HepG2 (cell line): ENCODE results near the gene MMS19. TPM values are rescaled to one million over a fixed set of nuclear protein-coding genes. Genes with fewer than 3 reads are reported as not detected.

Source experiments
- ATAC-seq: fragments of 200-7000 bp; cut with Tn5 transposase; 3 replicates; pipeline ENCODE4 v1.9.1; 2020; ENCODE audit warnings: mild to moderate bottlenecking, moderate library complexity
- BruUV-seq: library from RNA; stranded (reverse); fragments of 400-500 nt; replicated peaks from 2 replicates; lab custom pipeline; 2021; lab: Mats Ljungman, UMichigan
- CTCF ChIA-PET: fragments of 300-600 bp; formaldehyde crosslinking; extraction: SDS; loops from one replicate; lab custom pipeline; 2021; ENCODE audit warnings: low total read pairs, inconsistent platforms, low intra/inter-chr PET ratio; lab: Yijun Ruan, JAX
- POLR2A ChIA-PET: fragments of 350-600 bp; sonication (Branson Sonifier 250); formaldehyde crosslinking; loops from one replicate; lab custom pipeline; 2020; ENCODE audit warnings: antibody characterized with exemption, inconsistent platforms; lab: Yijun Ruan, JAX
- DNase-seq: peaks from one replicate; pipeline ENCODE4 v3.0.0-alpha.2; 2015; ENCODE audit warnings: low spot score
- FAIRE-seq: peaks from 3 replicates; lab custom pipeline; 2011; peaks lifted over from hg19 to GRCh38; lab: Jason Lieb, UNC
- H2AFZ ChIP-seq: one replicate; pipeline ENCODE4 v1.6.1; 2011; ENCODE audit warnings: low read length, inconsistent platforms
- H3K27ac ChIP-seq: fragments of 300-600 bp; 3 replicates; pipeline ENCODE4 v1.8.0; 2011; ENCODE audit warnings: mixed run types, mild to moderate bottlenecking, mixed read lengths, low read length, inconsistent platforms; ENCODE audit not compliant: insufficient read depth; ENCODE audit errors: extremely low read length
- H3K27me3 ChIP-seq, 2 experiments: fragments of 200-600 bp in 1 of 2; 2 replicates in 1 of 2; 3 replicates in 1 of 2; pipeline versions ENCODE4 v1.6.0 to v1.8.0; 2011; ENCODE audit warnings: low read length in 2 of 2, mild to moderate bottlenecking in 2 of 2, moderate library complexity in 2 of 2, inconsistent platforms in 1 of 2; ENCODE audit not compliant: insufficient read depth in 2 of 2, control insufficient read depth in 1 of 2
- H3K36me3 ChIP-seq, 2 experiments: fragments of 200-600 bp in 1 of 2; replicated peaks in 1 of 2; 2 replicates in 1 of 2; 3 replicates in 1 of 2; pipeline versions ENCODE4 v1.5.1 to v1.8.0; 2011; ENCODE audit warnings: low read length in 2 of 2, inconsistent platforms in 1 of 2; ENCODE audit not compliant: insufficient read depth in 2 of 2, control insufficient read depth in 1 of 2
- H3K4me1 ChIP-seq: 2 replicates; pipeline ENCODE4 v1.5.1; 2012; ENCODE audit warnings: low read length, inconsistent platforms; ENCODE audit not compliant: insufficient read depth
- H3K4me2 ChIP-seq: 2 replicates; pipeline ENCODE4 v1.6.0; 2011; ENCODE audit warnings: low read depth, low read length, inconsistent platforms
- H3K4me3 ChIP-seq, 3 experiments: fragments of 200-600 bp in 1 of 3; sonication (generic), shearing (Covaris generic) in 1 of 3; replicated peaks in 1 of 3; 2 replicates each; pipeline ENCODE4 v1.5.1; 2011 to 2016; ENCODE audit warnings: low read length in 3 of 3, inconsistent platforms in 2 of 3, low read depth in 2 of 3, mild to moderate bottlenecking in 2 of 3, control low read depth in 1 of 3, mixed read lengths in 1 of 3; ENCODE audit not compliant: insufficient read depth in 1 of 3
- H3K79me2 ChIP-seq: one replicate; pipeline ENCODE4 v1.6.1; 2011; ENCODE audit warnings: low read length, inconsistent platforms; ENCODE audit not compliant: insufficient read depth
- H3K9ac ChIP-seq: 2 replicates; pipeline ENCODE4 v1.6.0; 2011; ENCODE audit warnings: mild to moderate bottlenecking, low read depth, low read length, inconsistent platforms; ENCODE audit not compliant: insufficient read depth
- H3K9me3 ChIP-seq: 2 replicates; pipeline ENCODE4 v1.5.1; 2012; ENCODE audit warnings: mild to moderate bottlenecking, low read length
- H4K20me1 ChIP-seq: 2 replicates; pipeline ENCODE4 v1.6.0; 2011; ENCODE audit warnings: inconsistent platforms, mild to moderate bottlenecking, low read length, moderate library complexity; ENCODE audit not compliant: insufficient read depth
- HMGA1 ChIP-seq: sonication (generic); formaldehyde crosslinking; conservative IDR thresholded peaks from 2 replicates; pipeline ENCODE4 v1.4.0; 2020; ENCODE audit warnings: missing genetic modification reagents
- IRF2 ChIP-seq: IDR thresholded peaks from 2 replicates; pipeline ENCODE4 v1.6.1; 2018; ENCODE audit warnings: missing genetic modification reagents, missing compliant biosample characterization
- KDM4B ChIP-seq: sonication (generic); formaldehyde crosslinking; IDR thresholded peaks from 2 replicates; pipeline ENCODE4 v1.4.0; 2020; ENCODE audit warnings: missing genetic modification reagents
- REST ChIP-seq, 2 experiments: IDR thresholded peaks; 2 replicates each; pipeline ENCODE4 v1.6.1; 2011 to 2012; ENCODE audit warnings: low read length in 2 of 2, borderline replicate concordance in 1 of 2, low read depth in 1 of 2, mild to moderate bottlenecking in 1 of 2, moderate library complexity in 1 of 2
- SIN3B ChIP-seq: fragments of 150-350 bp; IDR thresholded peaks from 2 replicates; pipeline ENCODE4 v1.6.1; 2014; ENCODE audit warnings: low read length
- SP4 ChIP-seq: sonication (generic); formaldehyde crosslinking; IDR thresholded peaks from 2 replicates; pipeline ENCODE4 v1.8.1; 2023; ENCODE audit warnings: mild to moderate bottlenecking, missing genetic modification reagents
- TBP ChIP-seq: sonication (generic); formaldehyde crosslinking; IDR thresholded peaks from 2 replicates; pipeline ENCODE4 v1.5.0; 2020; ENCODE audit warnings: missing genetic modification reagents
- ZNF737 ChIP-seq: sonication (generic); formaldehyde crosslinking; IDR thresholded peaks from 2 replicates; pipeline ENCODE4 v1.5.0; 2020; ENCODE audit warnings: missing genetic modification reagents, mild to moderate bottlenecking, borderline replicate concordance
- ZNF782 ChIP-seq: sonication (generic); formaldehyde crosslinking; IDR thresholded peaks from 2 replicates; pipeline ENCODE4 v1.4.0; 2020; ENCODE audit warnings: missing genetic modification reagents, mild to moderate bottlenecking, borderline replicate concordance
- WGBS: methylation state at CpG from one replicate; pipeline ENCODE4 v1.1.6; 2017; ENCODE audit warnings: low lambda C conversion rate; 5-methylcytosine and 5-hydroxymethylcytosine counted together
- in situ Hi-C: cut with HindIII; loops from 2 replicates; pipeline ENCODE4 v1.10.0; 2017; ENCODE audit warnings: low pct_unique_long_range_greater_than_20kb; ENCODE audit not compliant: extremely low pct_ligation_motif_present
- intact Hi-C: fragments of 100-400 bp; cut with micrococcal nuclease; formaldehyde crosslinking; loops from one replicate; pipeline ENCODE4 v1.10.0; 2022; ENCODE audit not compliant: unreplicated experiment
- polyA plus RNA-seq, 8 experiments: library from polyadenylated mRNA; depleted of rRNA in 3 of 8; stranded (reverse) in 7 of 8; unstranded in 1 of 8; fragments of >200 nt; fragmentation: Illumina TruSeq in 4 of 8; extraction: Trizol in 4 of 8; gene quantifications; 2 replicates each; pipeline versions ENCODE4 v1.2.1 to v1.2.3, GENCODE V29; 2011 to 2016; ENCODE audit warnings: low read depth in 4 of 8, missing spikeins in 1 of 8, mixed read lengths in 1 of 8; ENCODE audit not compliant: insufficient read depth in 1 of 8
- total RNA-seq, 5 experiments: library from RNA; depleted of rRNA; stranded (reverse); fragments of >200 nt; fragmentation: Illumina TruSeq; extraction: Trizol; gene quantifications; 2 replicates each; pipeline ENCODE4 v1.2.3, GENCODE V29; 2016; ENCODE audit warnings: low read depth in 1 of 5
- TF ChIP-seq, protein P1 (sequence below): sonication (generic); formaldehyde crosslinking; IDR thresholded peaks from 2 replicates; pipeline ENCODE4 v1.4.0; 2020; ENCODE audit warnings: missing genetic modification reagents

The MMS19 gene
- total and polyA plus RNA-seq, 2 of the 13 experiments (the other 11 are each of a cell fraction or from before 2014, with no cell fraction given) = 76.4 to 107 TPM

GRCh38 chr10:97539523-97540200, 41.4 kb upstream of the MMS19 start:
- ATAC-seq = no peak
- no peaks in the 10 kb centered on the region for H3K36me3 ChIP-seq
- no peak overlapping the region for H3K4me3 ChIP-seq
- POLR2A ChIA-PET = no interaction called here
- 73% methylated on average over 5 of the region's 6 CpGs for WGBS
- no peak overlapping the region for H2AFZ ChIP-seq
- H4K20me1 ChIP-seq = no peaks in the 10 kb centered on the region
- H3K27ac ChIP-seq = no peak overlapping the region
- H3K27me3 ChIP-seq = no peaks in the 10 kb centered on the region
- no peaks in the 10 kb centered on the region for H3K9me3 ChIP-seq
- BruUV-seq = no TSS peak
- in situ Hi-C loops = no loop called here
- peaks cover 17% of the 10 kb centered on the region for H3K4me1 ChIP-seq
- H3K9ac ChIP-seq = no peak overlapping the region
- no peak overlapping the region for H3K4me2 ChIP-seq
- TF ChIP-seq IRF2 (CRISPR knock-in tag) (no peak), SIN3B (no peak)
- TF ChIP-seq, all 625 proteins: peak for 0
- DNase-seq (no peak), FAIRE-seq (no peak)
- intact Hi-C loops = no loop called here
- CTCF ChIA-PET = no interaction called here
- no peaks in the 10 kb centered on the region for H3K79me2 ChIP-seq

DNA sequence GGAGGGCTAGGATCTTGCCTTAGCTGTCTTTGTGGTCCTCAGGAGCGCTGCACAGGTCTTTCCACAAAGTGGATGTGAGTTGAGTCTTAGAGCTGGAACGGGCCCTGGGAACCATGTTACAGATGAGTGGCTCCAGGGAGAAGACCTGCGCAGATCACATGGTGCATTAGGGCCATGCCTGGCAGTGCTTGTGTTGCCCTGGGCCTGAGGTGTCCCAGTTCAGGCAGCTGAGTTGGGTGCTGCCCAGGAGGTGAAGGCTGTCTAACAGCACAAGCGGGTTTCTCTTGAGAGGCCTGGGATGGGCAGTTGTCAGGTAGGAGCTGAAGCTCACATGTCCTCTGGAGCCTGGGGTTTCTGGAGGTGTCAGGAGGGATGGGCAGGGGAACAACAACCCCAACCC, 40.6 kb upstream of the MMS19 start:
- no peak for DNase-seq
- in situ Hi-C loops = no loop called here

More for the DNA sequence above, 40.6 kb upstream of the MMS19 start:
- no peak overlapping the region for H2AFZ ChIP-seq
- no peaks in the 10 kb centered on the region for H4K20me1 ChIP-seq
- no peaks in the 10 kb centered on the region for H3K27me3 ChIP-seq
- H3K9me3 ChIP-seq = no peaks in the 10 kb centered on the region
- H3K79me2 ChIP-seq = no peaks in the 10 kb centered on the region
- H3K4me2 ChIP-seq = no peak overlapping the region
- H3K9ac ChIP-seq = no peak overlapping the region
- intact Hi-C loops = no loop called here
- WGBS = 96% methylated on average over 3 of the region's 4 CpGs
- no peak for FAIRE-seq
- H3K36me3 ChIP-seq = no peaks in the 10 kb centered on the region
- H3K4me1 ChIP-seq = peaks cover 17% of the 10 kb centered on the region
- ChIA-PET CTCF (no interaction called here), POLR2A (no interaction called here)
- no peak overlapping the region for H3K4me3 ChIP-seq
- BruUV-seq = no TSS peak
- no peak for TF ChIP-seq SP4 (CRISPR knock-in tag)
- TF ChIP-seq ZNF737 (CRISPR knock-in tag) = no peak
- TF ChIP-seq, protein P1, sequence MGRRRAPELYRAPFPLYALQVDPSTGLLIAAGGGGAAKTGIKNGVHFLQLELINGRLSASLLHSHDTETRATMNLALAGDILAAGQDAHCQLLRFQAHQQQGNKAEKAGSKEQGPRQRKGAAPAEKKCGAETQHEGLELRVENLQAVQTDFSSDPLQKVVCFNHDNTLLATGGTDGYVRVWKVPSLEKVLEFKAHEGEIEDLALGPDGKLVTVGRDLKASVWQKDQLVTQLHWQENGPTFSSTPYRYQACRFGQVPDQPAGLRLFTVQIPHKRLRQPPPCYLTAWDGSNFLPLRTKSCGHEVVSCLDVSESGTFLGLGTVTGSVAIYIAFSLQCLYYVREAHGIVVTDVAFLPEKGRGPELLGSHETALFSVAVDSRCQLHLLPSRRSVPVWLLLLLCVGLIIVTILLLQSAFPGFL (CRISPR knock-in tag) = no peak
- no peak for TF ChIP-seq KDM4B
- no peak for TF ChIP-seq TBP (CRISPR knock-in tag)
- TF ChIP-seq ZNF782 (CRISPR knock-in tag) = no peak
- no peak for TF ChIP-seq REST (IDR thresholded peaks at IDR 0.05; ENCODE audit: borderline replicate concordance in 1 of 2, low read depth in 1 of 2, low read length in 2 of 2)
- no peak for TF ChIP-seq HMGA1 (CRISPR knock-in tag)
- TF ChIP-seq, all 625 proteins: peak for 0
- ATAC-seq = no peak
- no peak overlapping the region for H3K27ac ChIP-seq
